ENCODE results near the gene TPMT. TPM values are rescaled to one million over a fixed set of nuclear protein-coding genes. Genes with fewer than 3 reads are reported as not detected.
A peak's percentile ranks its signal among the peaks of the same experiment; 100 is the strongest.
"Not testable (repeated sequence)": the region's sequence is repeated elsewhere in the genome, so short reads cannot be mapped to it uniquely, and the experiment has no call there.

Gene TPMT
- total and polyA plus RNA-seq, 2 donors from 2014 or later = 21.8 to 67.8 TPM

- Histone ChIP-seq H3K4me1 (ENCODE audit: control insufficient read depth in 2 of 3, insufficient read depth in 2 of 3, low read depth in 1 of 3, low read length in 3 of 3) (no peaks in the 10 kb centered on the region), H3K9me3 (ENCODE audit: control insufficient read depth in 2 of 3, insufficient read depth in 1 of 3, low read length in 3 of 3) (no peaks in the 10 kb centered on the region), H3K36me3 (ENCODE audit: control insufficient read depth in 2 of 3, insufficient read depth in 3 of 3, low read length in 3 of 3) (no peaks in the 10 kb centered on the region), H3K27ac (ENCODE audit: low read depth in 2 of 2, low read length in 2 of 2) (no peak overlapping the region), H3K27me3 (ENCODE audit: control insufficient read depth, insufficient read depth, low read length) (no peaks in the 10 kb centered on the region), H3K9ac (ENCODE audit: low read length in 3 of 3) (no peak overlapping the region), H3K4me3 (ENCODE audit: low read length in 3 of 3) (no peak overlapping the region)
- DNase-seq = no peak
- intact Hi-C loops (cut with DNase I) = no loop called here
- no peak for TF ChIP-seq CTCF (IDR thresholded peaks at IDR 0.05; ENCODE audit: borderline replicate concordance, extremely low read depth, insufficient read depth)
- no peak for FAIRE-seq
Observed at GRCh38 chr6:18179770-18180356, 25.0 kb upstream of the TPMT start.

DNA sequence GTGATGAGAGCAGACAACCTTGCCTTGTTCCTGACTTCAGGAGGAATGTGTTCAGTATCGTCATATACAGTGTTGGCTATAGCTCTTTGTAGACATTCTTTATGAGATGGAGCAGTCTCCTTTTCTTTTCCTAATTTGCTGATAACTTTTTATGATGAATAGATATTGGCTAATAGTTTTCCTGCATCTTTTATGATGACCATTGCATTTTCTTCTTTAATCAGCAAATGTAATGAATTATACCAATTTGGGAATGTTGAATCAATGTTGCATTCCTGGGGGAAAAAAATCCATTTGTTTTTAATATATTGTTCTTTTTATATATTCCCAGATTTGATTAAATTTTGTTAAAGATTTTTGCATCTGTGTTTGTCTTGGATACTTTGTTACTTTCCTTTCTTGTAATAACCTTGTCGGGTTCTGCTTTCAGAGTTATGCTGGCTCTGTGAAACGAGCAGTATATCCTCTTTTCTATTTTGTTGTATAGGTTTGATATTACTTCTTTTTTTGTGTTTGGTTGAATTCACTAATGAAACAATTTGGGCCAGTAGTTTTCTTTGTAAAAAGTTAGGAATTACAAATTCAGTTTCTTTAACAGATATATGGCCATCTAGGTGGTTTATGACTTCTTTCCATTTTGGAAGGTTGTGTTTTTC, 24.2 kb upstream of the TPMT start:
- Histone ChIP-seq H3K27me3 (ENCODE audit: control insufficient read depth, insufficient read depth, low read length) (no peaks in the 10 kb centered on the region), H3K4me1 (ENCODE audit: control insufficient read depth in 2 of 3, insufficient read depth in 2 of 3, low read depth in 1 of 3, low read length in 3 of 3) (no peaks in the 10 kb centered on the region), H3K27ac (ENCODE audit: low read depth in 2 of 2, low read length in 2 of 2) (no peak overlapping the region), H3K4me3 (ENCODE audit: low read length in 3 of 3) (no peak overlapping the region), H3K36me3 (ENCODE audit: control insufficient read depth in 2 of 3, insufficient read depth in 3 of 3, low read length in 3 of 3) (no peaks in the 10 kb centered on the region), H3K9me3 (ENCODE audit: control insufficient read depth in 2 of 3, insufficient read depth in 1 of 3, low read length in 3 of 3) (no peaks in the 10 kb centered on the region), H3K9ac (ENCODE audit: low read length in 3 of 3) (no peak overlapping the region)
- FAIRE-seq (peak; percentile 51), DNase-seq (no peak)
- no peak for TF ChIP-seq CTCF (IDR thresholded peaks at IDR 0.05; ENCODE audit: borderline replicate concordance, extremely low read depth, insufficient read depth)
- intact Hi-C loops (cut with DNase I) = no loop called here

DNA sequence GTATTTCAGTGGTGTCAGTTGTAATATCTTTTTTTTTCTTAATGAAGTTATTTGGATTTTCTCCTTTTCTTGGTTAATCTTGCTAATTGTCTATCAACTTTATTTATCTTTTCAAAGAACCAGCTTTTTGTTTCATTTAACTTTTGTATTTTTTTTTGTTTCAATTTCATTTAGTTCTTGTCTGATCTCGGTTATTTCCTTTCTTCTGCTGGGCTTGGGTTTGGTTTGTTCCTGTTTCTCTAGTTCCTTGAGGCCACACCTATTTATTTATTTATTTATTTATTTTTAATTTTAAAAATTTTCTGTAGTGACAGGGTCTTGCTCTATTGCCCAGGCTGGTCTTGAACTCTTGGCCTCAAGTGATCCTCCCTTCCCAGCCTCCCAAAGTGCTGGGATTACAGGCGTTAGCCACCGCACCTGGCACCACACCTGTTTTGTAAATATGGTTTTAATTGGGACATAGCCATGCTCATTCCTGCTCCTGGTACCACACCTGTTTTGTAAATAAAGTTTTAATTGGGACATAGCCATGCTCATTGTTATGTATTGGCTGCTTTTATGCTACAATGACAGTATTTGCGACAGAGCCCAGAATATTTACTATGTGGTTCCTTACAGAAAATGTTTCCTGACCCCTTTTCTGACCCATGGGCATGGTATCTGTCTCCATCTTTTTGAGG, 22.5 kb upstream of the TPMT start:
- H3K27ac ChIP-seq (ENCODE audit: low read depth in 2 of 2, low read length in 2 of 2) = no peak overlapping the region
- no peak for TF ChIP-seq CTCF (IDR thresholded peaks at IDR 0.05; ENCODE audit: borderline replicate concordance, extremely low read depth, insufficient read depth)
- no peaks in the 10 kb centered on the region for H3K36me3 ChIP-seq (ENCODE audit: control insufficient read depth in 2 of 3, insufficient read depth in 3 of 3, low read length in 3 of 3)
- FAIRE-seq (peak; percentile 17), DNase-seq (no peak)
- no peaks in the 10 kb centered on the region for H3K4me1 ChIP-seq (ENCODE audit: control insufficient read depth in 2 of 3, insufficient read depth in 2 of 3, low read depth in 1 of 3, low read length in 3 of 3)
- H3K4me3 ChIP-seq (ENCODE audit: low read length in 3 of 3) = no peak overlapping the region
- no peak overlapping the region for H3K9ac ChIP-seq (ENCODE audit: low read length in 3 of 3)
- no peaks in the 10 kb centered on the region for H3K27me3 ChIP-seq (ENCODE audit: control insufficient read depth, insufficient read depth, low read length)
- intact Hi-C loops (cut with DNase I) = no loop called here
- H3K9me3 ChIP-seq (ENCODE audit: control insufficient read depth in 2 of 3, insufficient read depth in 1 of 3, low read length in 3 of 3) = no peaks in the 10 kb centered on the region

- H3K27me3 ChIP-seq (ENCODE audit: control insufficient read depth, insufficient read depth, low read length); H3K36me3 ChIP-seq (ENCODE audit: control insufficient read depth in 2 of 3, insufficient read depth in 3 of 3, low read length in 3 of 3); intact Hi-C loops (cut with DNase I); H3K4me3 ChIP-seq (ENCODE audit: low read length in 3 of 3); H3K9ac ChIP-seq (ENCODE audit: low read length in 3 of 3); H3K27ac ChIP-seq (ENCODE audit: low read depth in 2 of 2, low read length in 2 of 2); FAIRE-seq; DNase-seq; H3K4me1 ChIP-seq (ENCODE audit: control insufficient read depth in 2 of 3, insufficient read depth in 2 of 3, low read depth in 1 of 3, low read length in 3 of 3); H3K9me3 ChIP-seq (ENCODE audit: control insufficient read depth in 2 of 3, insufficient read depth in 1 of 3, low read length in 3 of 3): not testable (repeated sequence)
Observed at GRCh38 chr6:18176198-18176597, 21.3 kb upstream of the TPMT start.
